GM12875 (cell line): ENCODE results near the gene FBN1.

Source experiments
- H3K4me3 ChIP-seq: one replicate; pipeline ENCODE4 v1.5.1; 2011; ENCODE audit warnings: low read depth, low read length, control low read depth
- CTCF ChIP-seq: IDR thresholded peaks from 2 replicates; pipeline ENCODE4 v1.5.1; 2011; ENCODE audit warnings: low read depth, mild to moderate bottlenecking, control low read depth, inconsistent platforms, low read length, moderate library complexity, borderline replicate concordance; ENCODE audit not compliant: insufficient read depth

FBN1 gene

GRCh38 chr15:48477795-48478360, 167.6 kb downstream of the FBN1 start:
- no peak overlapping the region for H3K4me3 ChIP-seq
- no peak for TF ChIP-seq CTCF

DNA sequence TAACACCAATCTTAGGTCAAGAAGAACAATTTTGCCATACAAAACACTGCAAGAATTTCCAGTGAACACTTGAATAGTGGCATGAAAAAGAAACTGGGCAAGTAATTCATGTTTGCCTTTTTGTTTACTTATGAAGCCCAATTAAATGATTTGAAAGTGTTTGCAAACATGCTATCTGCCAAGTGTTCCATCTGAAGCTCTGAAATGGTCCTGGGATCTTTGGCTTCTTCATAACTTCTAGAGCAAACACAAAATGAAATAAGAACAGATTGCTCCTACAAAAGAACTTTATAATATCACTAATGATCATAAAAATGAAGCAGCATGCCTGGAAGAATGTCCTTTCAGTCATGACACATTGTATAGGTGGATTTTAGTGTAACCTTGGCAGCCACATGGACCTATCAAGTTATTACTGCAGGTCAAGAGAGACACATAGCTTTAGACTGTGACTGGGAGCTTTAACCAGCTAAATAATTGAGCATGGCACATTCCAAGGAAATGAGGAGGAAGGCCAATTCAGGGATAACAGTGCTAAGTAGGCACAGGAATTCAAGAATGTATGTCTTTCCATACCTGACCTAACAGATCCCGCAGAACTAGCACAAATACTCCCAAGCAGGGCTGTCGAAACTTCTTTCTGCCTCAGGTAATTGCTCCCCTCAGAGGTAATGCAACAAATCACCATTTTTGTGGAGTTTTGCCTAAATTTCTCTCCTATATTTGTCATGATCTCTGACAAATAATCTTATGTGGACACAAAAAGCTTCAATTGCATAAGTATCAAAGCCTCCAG, 169.7 kb downstream of the FBN1 start:
- no peak for TF ChIP-seq CTCF
- H3K4me3 ChIP-seq, result no peak overlapping the region

DNA sequence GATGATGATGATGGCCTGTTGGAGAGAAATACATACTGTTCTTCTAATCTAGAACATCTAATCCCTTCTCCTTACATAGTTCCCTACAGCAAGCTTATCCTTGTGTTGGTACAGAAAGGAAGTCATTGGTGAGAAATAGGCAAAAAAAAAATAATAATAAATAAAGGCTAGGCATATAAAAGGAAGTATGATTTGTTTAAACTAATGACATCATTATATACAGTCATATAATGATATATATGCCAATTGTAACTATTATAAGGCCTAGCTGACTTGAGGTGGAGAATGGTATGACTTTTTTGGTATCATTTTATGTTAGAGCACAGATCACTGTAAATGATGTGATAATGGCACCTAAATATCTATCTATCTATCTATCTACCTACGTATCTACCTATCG, 171.8 kb downstream of the FBN1 start:
- TF ChIP-seq CTCF, result no peak
- no peak overlapping the region for H3K4me3 ChIP-seq

- TF ChIP-seq CTCF, result no peak
- H3K4me3 ChIP-seq, result no peak overlapping the region
Measured at GRCh38 chr15:48472756-48473155, 172.8 kb downstream of the FBN1 start.

- H3K4me3 ChIP-seq, result no peak overlapping the region
- no peak for TF ChIP-seq CTCF
Measured at GRCh38 chr15:48471073-48471472, 174.4 kb downstream of the FBN1 start.

- TF ChIP-seq CTCF, result no peak
- no peak overlapping the region for H3K4me3 ChIP-seq
Measured at GRCh38 chr15:48470096-48470495, 175.4 kb downstream of the FBN1 start.

- TF ChIP-seq CTCF, result no peak
- H3K4me3 ChIP-seq, result no peak overlapping the region
Measured at GRCh38 chr15:48469681-48470080, 175.8 kb downstream of the FBN1 start.
